ENCODE data around the gene SACM1L.
"Not testable (repeated sequence)": the region's sequence is repeated elsewhere in the genome, so short reads cannot be mapped to it uniquely, and the experiment has no call there.

- not testable (repeated sequence) for TF ChIP-seq POLR2AphosphoS5, POLR2A, SPI1, TAF1, POU2F2 (IDR thresholded peaks at IDR 0.05; ENCODE audit: low read depth, low read length)
Measured at GRCh38 chr3:45685722-45686121, 3.5 kb upstream of the SACM1L start.

All from GM12891 (cell line).